ENCODE results near the gene SH3BGRL3.

- TF ChIP-seq CTCF (IDR thresholded peaks at IDR 0.05) (no peak), POLR2A (IDR thresholded peaks at IDR 0.05) (no peak), POLR2AphosphoS5 (IDR thresholded peaks at IDR 0.05) (no peak)
Measured at GRCh38 chr1:26287811-26288210, 7.9 kb downstream of the SH3BGRL3 start.
